PC-3 (cell line): ENCODE results near the gene ALG14. TPM values are rescaled to one million over a fixed set of nuclear protein-coding genes. Genes with fewer than 3 reads are reported as not detected.

Experiments used
- ATAC-seq: fragments of 200-7000 bp; cut with Tn5 transposase; 2 replicates; pipeline ENCODE4 v1.9.1; 2020; ENCODE audit warnings: mild to moderate bottlenecking, moderate library complexity
- BruUV-seq: library from RNA; stranded (reverse); fragments of 400-500 nt; replicated peaks from 2 replicates; lab custom pipeline; 2021; lab: Mats Ljungman, UMichigan
- CTCF ChIA-PET: fragments of 300-600 bp; sonication (Branson Sonifier 250); formaldehyde crosslinking; loops from one replicate; lab custom pipeline; 2022; ENCODE audit warnings: antibody characterized with exemption; lab: Charles Lee
- POLR2A ChIA-PET: fragments of 300-600 bp; sonication (Branson Sonifier 250); formaldehyde crosslinking; loops from one replicate; lab custom pipeline; 2022; ENCODE audit warnings: antibody characterized with exemption; ENCODE audit not compliant: unreplicated experiment; lab: Charles Lee
- DNase-seq: peaks from one replicate; pipeline ENCODE4 v3.0.0-alpha.2; 2015
- H2AFZ ChIP-seq: fragments of 300-600 bp; sonication (generic); 2 replicates; pipeline ENCODE4 v1.6.0; 2016; ENCODE audit warnings: antibody characterized with exemption, low read length
- H3F3A ChIP-seq: fragments of 300-600 bp; sonication (generic); one replicate; pipeline ENCODE4 v1.6.0; 2017; ENCODE audit warnings: antibody characterized with exemption, low read length, control low read depth, mild to moderate bottlenecking; ENCODE audit not compliant: unreplicated experiment
- H3K27ac ChIP-seq: fragments of 300-600 bp; sonication (generic); 2 replicates; pipeline ENCODE4 v1.5.1; 2016; ENCODE audit warnings: mild to moderate bottlenecking, low read length
- H3K27me3 ChIP-seq: fragments of 300-600 bp; sonication (generic); 2 replicates; pipeline ENCODE4 v1.6.1; 2016; ENCODE audit warnings: low read length, mixed read lengths
- H3K36me3 ChIP-seq: fragments of 300-600 bp; sonication (generic); 2 replicates; pipeline ENCODE4 v1.6.1; 2016; ENCODE audit warnings: low read depth, mixed run types, low read length, mixed read lengths
- H3K4me1 ChIP-seq: fragments of 300-600 bp; sonication (generic); 2 replicates; pipeline ENCODE4 v1.5.1; 2016; ENCODE audit warnings: low read length; ENCODE audit not compliant: insufficient read depth
- H3K4me2 ChIP-seq: fragments of 300-600 bp; sonication (generic); 2 replicates; pipeline ENCODE4 v1.6.0; 2016; ENCODE audit warnings: low read length
- H3K4me3 ChIP-seq: fragments of 300-600 bp; sonication (generic); 2 replicates; pipeline ENCODE4 v1.5.1; 2016; ENCODE audit warnings: mild to moderate bottlenecking, low read length, mixed read lengths
- H3K79me2 ChIP-seq: fragments of 300-600 bp; sonication (generic); 2 replicates; pipeline ENCODE4 v1.6.1; 2017; ENCODE audit warnings: low read length, mixed read lengths
- H3K9ac ChIP-seq: fragments of 300-600 bp; sonication (generic); 2 replicates; pipeline ENCODE4 v1.6.0; 2016; ENCODE audit warnings: mild to moderate bottlenecking, low read length
- H3K9me2 ChIP-seq: fragments of 300-600 bp; sonication (generic); replicated peaks from 2 replicates; pipeline ENCODE4 v1.6.1; 2016; ENCODE audit warnings: mixed run types, low read length, mixed read lengths
- H3K9me3 ChIP-seq: fragments of 300-600 bp; sonication (generic); 2 replicates; pipeline ENCODE4 v1.6.1; 2016; ENCODE audit warnings: low read length, mixed read lengths
- H4K20me1 ChIP-seq: fragments of 300-600 bp; sonication (generic); 2 replicates; pipeline ENCODE4 v1.6.1; 2016; ENCODE audit warnings: low read length, mixed read lengths
- EZH2 ChIP-seq: fragments of 300-600 bp; sonication (generic); IDR thresholded peaks from one replicate; pipeline ENCODE4 v1.6.1; 2017; ENCODE audit warnings: antibody characterized with exemption, mild to moderate bottlenecking, low read length; ENCODE audit not compliant: unreplicated experiment
- EZH2phosphoT487 ChIP-seq: fragments of 300-600 bp; sonication (generic); IDR thresholded peaks from 2 replicates; pipeline ENCODE4 v1.6.1; 2018; ENCODE audit warnings: mild to moderate bottlenecking, antibody characterized with exemption, low read length, borderline replicate concordance
- intact Hi-C: fragments of 100-400 bp; cut with micrococcal nuclease; formaldehyde crosslinking; loops from 2 replicates; pipeline ENCODE4 v1.9.0; 2023
- total RNA-seq: library from RNA; depleted of rRNA; stranded (reverse); fragments of >200 nt; gene quantifications from 2 replicates; pipeline ENCODE4 v1.2.3, GENCODE V29; 2014
- TF ChIP-seq, protein P1 (sequence below): fragments of 300-600 bp; sonication (generic); conservative IDR thresholded peaks from 2 replicates; pipeline ENCODE4 v1.5.1; 2017; ENCODE audit warnings: antibody characterized with exemption, low read depth, mild to moderate bottlenecking, low read length

Gene ALG14
- total RNA-seq, 1 experiment from 2014 or later = 3.4 TPM

DNA sequence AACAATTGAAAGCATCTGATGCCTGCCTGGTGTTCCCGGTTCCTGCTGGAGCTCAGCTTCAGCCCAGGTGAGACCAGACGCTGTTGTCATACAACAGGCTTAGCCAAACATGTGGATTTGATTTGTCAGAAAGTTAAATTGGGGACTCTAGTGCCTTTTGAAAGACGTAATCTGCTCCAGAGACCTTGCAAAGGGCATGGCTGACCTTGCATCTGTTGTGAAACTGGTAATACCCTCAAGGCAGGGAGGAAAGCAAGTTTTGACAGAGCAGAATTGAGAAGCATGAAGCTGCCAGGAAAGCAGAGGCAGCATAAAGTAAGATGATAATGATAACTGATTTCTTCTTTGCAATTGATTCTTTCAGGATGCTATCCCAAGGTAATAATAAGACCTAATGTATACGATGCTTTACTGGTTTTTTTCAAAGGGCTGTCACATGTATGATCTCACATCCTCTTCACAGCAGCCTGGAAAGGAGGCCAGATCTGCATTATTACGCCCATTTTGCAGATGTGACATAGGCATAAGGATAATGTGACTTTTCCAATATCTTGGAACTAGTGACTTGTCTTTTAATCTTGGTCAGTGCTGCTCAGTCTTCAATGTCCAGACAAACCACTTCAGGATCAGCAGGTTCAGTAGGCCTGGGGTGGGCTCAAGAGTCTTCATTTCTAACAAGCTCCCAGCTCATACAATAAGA is 121.1 kb downstream of the ALG14 start:
- no peaks in the 10 kb centered on the region for H3K9me2 ChIP-seq
- H3K9me3 ChIP-seq = no peaks in the 10 kb centered on the region
- no peak overlapping the region for H3K9ac ChIP-seq
- H4K20me1 ChIP-seq = no peaks in the 10 kb centered on the region
- ChIA-PET POLR2A (no interaction called here), CTCF (no interaction called here)
- peaks cover 40% of the 10 kb centered on the region for H3K4me1 ChIP-seq
- H3F3A ChIP-seq = no peaks in the 10 kb centered on the region
- H2AFZ ChIP-seq = no peak overlapping the region
- intact Hi-C loops = no loop called here
- DNase-seq (no peak), ATAC-seq (no peak)
- H3K36me3 ChIP-seq = no peaks in the 10 kb centered on the region
- BruUV-seq = no TSS peak
- no peak overlapping the region for H3K4me3 ChIP-seq
- no peaks in the 10 kb centered on the region for H3K79me2 ChIP-seq
- no peaks in the 10 kb centered on the region for H3K27me3 ChIP-seq
- no peak overlapping the region for H3K4me2 ChIP-seq
- H3K27ac ChIP-seq = no peak overlapping the region
- TF ChIP-seq EZH2 = no peak
- TF ChIP-seq, protein P1, sequence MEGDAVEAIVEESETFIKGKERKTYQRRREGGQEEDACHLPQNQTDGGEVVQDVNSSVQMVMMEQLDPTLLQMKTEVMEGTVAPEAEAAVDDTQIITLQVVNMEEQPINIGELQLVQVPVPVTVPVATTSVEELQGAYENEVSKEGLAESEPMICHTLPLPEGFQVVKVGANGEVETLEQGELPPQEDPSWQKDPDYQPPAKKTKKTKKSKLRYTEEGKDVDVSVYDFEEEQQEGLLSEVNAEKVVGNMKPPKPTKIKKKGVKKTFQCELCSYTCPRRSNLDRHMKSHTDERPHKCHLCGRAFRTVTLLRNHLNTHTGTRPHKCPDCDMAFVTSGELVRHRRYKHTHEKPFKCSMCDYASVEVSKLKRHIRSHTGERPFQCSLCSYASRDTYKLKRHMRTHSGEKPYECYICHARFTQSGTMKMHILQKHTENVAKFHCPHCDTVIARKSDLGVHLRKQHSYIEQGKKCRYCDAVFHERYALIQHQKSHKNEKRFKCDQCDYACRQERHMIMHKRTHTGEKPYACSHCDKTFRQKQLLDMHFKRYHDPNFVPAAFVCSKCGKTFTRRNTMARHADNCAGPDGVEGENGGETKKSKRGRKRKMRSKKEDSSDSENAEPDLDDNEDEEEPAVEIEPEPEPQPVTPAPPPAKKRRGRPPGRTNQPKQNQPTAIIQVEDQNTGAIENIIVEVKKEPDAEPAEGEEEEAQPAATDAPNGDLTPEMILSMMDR = no peak
- no peak for TF ChIP-seq EZH2phosphoT487

DNA sequence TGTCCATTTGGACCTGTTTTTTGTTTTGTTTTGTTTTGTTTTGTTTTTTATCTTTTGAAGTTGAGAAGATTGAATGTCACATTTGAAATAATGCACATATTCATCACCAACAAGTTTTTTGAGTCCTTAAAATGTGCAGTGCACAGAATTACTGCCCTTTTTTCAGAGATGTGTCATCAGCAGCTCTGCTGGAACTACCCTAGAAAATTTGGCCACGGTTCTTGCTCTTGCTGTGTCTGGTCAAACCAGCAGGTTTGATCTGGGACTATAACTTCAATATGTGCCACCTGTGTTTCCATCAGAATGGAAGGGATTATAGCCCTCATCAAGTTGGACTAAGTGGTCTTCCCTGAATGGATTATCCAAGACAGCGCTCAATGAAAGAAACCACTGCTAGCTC is 121.7 kb downstream of the ALG14 start:
- no TSS peak for BruUV-seq
- CTCF ChIA-PET = no interaction called here
- intact Hi-C loops = no loop called here

More for the DNA sequence above, 121.7 kb downstream of the ALG14 start:
- Histone ChIP-seq H3K4me1 (peaks cover 35% of the 10 kb centered on the region), H3F3A (no peaks in the 10 kb centered on the region), H3K9ac (no peak overlapping the region), H3K4me3 (no peak overlapping the region), H2AFZ (no peak overlapping the region), H3K79me2 (no peaks in the 10 kb centered on the region), H3K9me2 (no peaks in the 10 kb centered on the region), H3K4me2 (no peak overlapping the region), H4K20me1 (no peaks in the 10 kb centered on the region), H3K36me3 (no peaks in the 10 kb centered on the region), H3K27me3 (no peaks in the 10 kb centered on the region), H3K9me3 (no peaks in the 10 kb centered on the region), H3K27ac (no peak overlapping the region)
- POLR2A ChIA-PET = no interaction called here
- ATAC-seq (no peak), DNase-seq (no peak)
- TF ChIP-seq EZH2 (no peak), EZH2phosphoT487 (no peak)
- TF ChIP-seq, protein P1 = no peak
